DMS114 treated with DMSO at 0.1 percent for 48 hours (cell line): ENCODE results near the gene TAS2R43.
"Not testable (repeated sequence)": the region's sequence is repeated elsewhere in the genome, so short reads cannot be mapped to it uniquely, and the experiment has no call there.

ENCODE experiments used
- DNase-seq: peaks from one replicate; lab custom pipeline; 2025; ENCODE audit not compliant: unreplicated experiment; lab: John Stamatoyannopoulos, UW

The TAS2R43 gene

GRCh38 chr12:11092128-11092527, at the start of gene TAS2R43:
TSS of gene TAS2R43 (minus strand) at chr12:11092313. CDS start at chr12:11092229, 84 bp downstream.
- no peak for DNase-seq

GRCh38 chr12:11136075-11136474, 44.0 kb upstream of the TAS2R43 start:
- DNase-seq: no peak

GRCh38 chr12:11134305-11134704, 42.2 kb upstream of the TAS2R43 start, which contains the start of gene TAS2R30:
TSS of gene TAS2R30 (minus strand) at chr12:11134644. CDS start at chr12:11134244, 400 bp downstream.
- no peak for DNase-seq

GRCh38 chr12:11133816-11134215, 41.7 kb upstream of the TAS2R43 start:
- no peak for DNase-seq

- no peak for DNase-seq
These were observed 41.0 kb upstream of the TAS2R43 start for GRCh38 chr12:11133162-11133561.

GRCh38 chr12:11130999-11131398, 38.9 kb upstream of the TAS2R43 start:
- DNase-seq: no peak

- DNase-seq: no peak
These were observed 38.3 kb upstream of the TAS2R43 start for GRCh38 chr12:11130382-11130781.

- not testable (repeated sequence) for DNase-seq
These were observed 22.0 kb upstream of the TAS2R43 start for GRCh38 chr12:11114130-11114529.

- not testable (repeated sequence) for DNase-seq
These were observed 19.1 kb upstream of the TAS2R43 start for GRCh38 chr12:11111213-11111612.

GRCh38 chr12:11108862-11109261, 16.7 kb upstream of the TAS2R43 start:
- no peak for DNase-seq

GRCh38 chr12:11107719-11108118, 15.6 kb upstream of the TAS2R43 start:
- no peak for DNase-seq

GRCh38 chr12:11106288-11106687, 14.2 kb upstream of the TAS2R43 start:
- DNase-seq: no peak

- DNase-seq: no peak
These were observed 13.4 kb upstream of the TAS2R43 start for GRCh38 chr12:11105546-11105945.

GRCh38 chr12:11094910-11095309, 2.8 kb upstream of the TAS2R43 start:
- not testable (repeated sequence) for DNase-seq

GRCh38 chr12:11089246-11089645, 2.9 kb downstream of the TAS2R43 start:
- DNase-seq: no peak

GRCh38 chr12:11085419-11085818, 6.7 kb downstream of the TAS2R43 start:
- no peak for DNase-seq

GRCh38 chr12:11081987-11082386, 10.1 kb downstream of the TAS2R43 start:
- no peak for DNase-seq

GRCh38 chr12:11078246-11078645, 13.9 kb downstream of the TAS2R43 start:
- no peak for DNase-seq

GRCh38 chr12:11075642-11076041, 16.5 kb downstream of the TAS2R43 start:
- DNase-seq: no peak

GRCh38 chr12:11071414-11071813, 20.7 kb downstream of the TAS2R43 start:
- DNase-seq: no peak

GRCh38 chr12:11070999-11071398, 21.1 kb downstream of the TAS2R43 start:
- DNase-seq: no peak

GRCh38 chr12:11069854-11070365, 22.2 kb downstream of the TAS2R43 start:
- no peak for DNase-seq

- DNase-seq: no peak
These were observed 24.6 kb downstream of the TAS2R43 start for GRCh38 chr12:11067514-11067913.
